ENCODE results near the gene HAGHL.

- TF ChIP-seq CTCF (IDR thresholded peaks at IDR 0.05) (no peak), EZH2 (IDR thresholded peaks at IDR 0.05) (peak; percentile 93), EZH2phosphoT487 (IDR thresholded peaks at IDR 0.05) (peak; percentile 86)
These were observed 32.6 kb upstream of the HAGHL start for GRCh38 chr16:694187-694862.
